ENCODE data around the gene MAG.
"Not testable (repeated sequence)": the region's sequence is repeated elsewhere in the genome, so short reads cannot be mapped to it uniquely, and the experiment has no call there.

Gene MAG

DNA sequence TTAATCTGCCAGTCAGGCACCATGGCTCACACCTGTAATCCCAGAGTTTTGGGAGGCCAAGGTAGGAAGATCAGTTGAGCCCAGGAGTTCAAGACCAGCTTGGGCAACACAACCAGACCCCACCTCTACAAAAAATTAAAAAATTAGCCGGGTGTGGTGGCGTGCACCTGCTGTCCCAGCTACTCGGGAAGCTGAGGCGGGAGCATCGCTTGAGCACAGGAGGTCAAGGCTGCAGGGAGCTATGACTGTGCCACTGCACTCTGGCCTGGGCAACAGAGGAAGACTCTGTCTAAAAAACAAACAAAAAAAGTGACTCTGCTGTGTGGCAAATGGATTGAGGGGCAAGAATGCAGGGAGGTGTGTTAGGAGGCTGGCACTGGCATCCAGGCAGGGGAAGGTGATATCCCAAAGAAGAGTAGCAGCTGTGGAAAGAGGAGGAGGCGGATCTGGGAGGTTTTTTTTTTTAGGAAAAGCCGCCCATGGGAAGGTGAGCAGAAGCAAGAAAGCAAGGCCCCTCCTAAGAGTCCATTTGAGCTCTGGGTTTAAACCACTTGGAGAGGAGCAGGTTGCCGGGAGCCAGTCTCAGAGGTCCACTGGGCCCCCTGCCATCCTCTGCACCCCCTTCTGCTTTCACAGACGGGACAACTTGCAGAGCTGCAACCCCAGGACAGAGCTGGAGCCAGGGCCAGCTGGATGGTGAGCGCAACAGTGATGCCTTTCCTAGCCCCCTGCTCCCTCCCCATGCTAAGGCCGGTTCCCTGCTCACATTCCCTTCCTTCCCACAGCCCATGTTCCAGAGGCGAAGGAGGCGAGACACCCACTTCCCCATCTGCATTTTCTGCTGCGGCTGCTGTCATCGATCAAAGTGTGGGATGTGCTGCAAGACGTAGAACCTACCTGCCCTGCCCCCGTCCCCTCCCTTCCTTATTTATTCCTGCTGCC, 7.5 kb upstream of the MAG start:
- no peak for DNase-seq

DNA sequence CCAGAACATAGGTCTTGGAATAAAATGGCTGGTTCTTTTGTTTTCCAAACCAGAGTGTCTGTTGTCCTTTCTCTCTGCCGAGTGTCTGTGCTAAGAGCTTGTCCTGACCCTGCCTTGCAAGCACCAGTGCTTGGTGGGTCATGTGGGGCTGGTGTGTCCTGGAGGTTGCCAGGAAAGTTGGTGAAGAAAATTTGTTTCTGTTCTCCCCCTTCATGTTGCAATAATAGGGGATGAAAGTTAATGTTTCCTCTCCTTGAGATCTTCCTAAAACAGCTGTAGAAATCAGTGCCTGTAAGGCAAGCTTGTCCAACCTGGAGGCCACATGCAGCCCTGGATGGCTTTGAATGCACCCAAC, 6.9 kb upstream of the MAG start:
- DNase-seq: no peak

GRCh38 chr19:35285465-35285864, 6.5 kb upstream of the MAG start:
- DNase-seq: not testable (repeated sequence)

DNA sequence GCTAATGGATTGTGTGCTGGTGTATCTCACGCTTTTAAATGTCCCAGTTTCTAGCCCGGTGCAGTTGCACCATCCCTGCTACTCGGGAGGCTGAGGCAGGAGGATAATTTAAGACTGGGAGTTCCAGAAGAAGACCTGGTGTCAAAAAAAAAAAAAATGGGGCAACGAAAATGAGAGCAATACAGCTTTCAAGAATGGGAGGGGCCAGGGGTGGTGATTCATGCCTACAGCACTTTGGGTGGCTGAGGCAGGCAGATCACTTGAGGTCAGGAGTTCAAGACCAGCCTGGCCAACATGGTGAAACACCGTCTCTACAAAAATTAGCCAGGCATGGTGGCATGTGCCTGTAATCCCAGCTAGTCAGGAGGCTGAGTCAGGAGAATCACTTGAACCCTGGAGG, 5.9 kb upstream of the MAG start:
- DNase-seq: not testable (repeated sequence)

DNA sequence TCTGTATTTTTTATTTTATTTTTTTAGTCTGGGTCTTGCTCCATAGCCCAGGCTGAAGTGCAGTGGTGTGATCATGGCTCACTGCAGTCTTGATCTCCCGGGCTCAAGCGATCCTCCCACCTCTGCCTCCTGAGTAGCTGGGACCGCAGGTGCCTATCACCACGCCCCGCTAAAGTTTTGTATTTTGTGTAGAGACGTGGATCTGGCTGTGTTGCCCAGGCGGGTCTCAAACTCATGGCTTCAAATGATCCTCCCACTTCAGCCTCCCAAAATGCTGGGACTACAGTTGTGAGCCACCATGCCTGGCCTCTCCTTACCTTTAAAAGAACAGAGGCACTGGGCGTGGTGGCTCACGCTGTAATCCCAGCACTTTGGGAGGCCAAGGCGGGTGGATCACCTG, 4.2 kb upstream of the MAG start:
- no peak for DNase-seq

GRCh38 chr19:35288331-35288730, 3.6 kb upstream of the MAG start:
- no peak for DNase-seq

GRCh38 chr19:35288906-35289305, 3.1 kb upstream of the MAG start:
- DNase-seq: no peak

GRCh38 chr19:35290381-35291127, 1.4 kb upstream of the MAG start:
- no peak for DNase-seq

GRCh38 chr19:35291259-35291658, 702 bp upstream of the MAG start:
- no peak for DNase-seq

DNA sequence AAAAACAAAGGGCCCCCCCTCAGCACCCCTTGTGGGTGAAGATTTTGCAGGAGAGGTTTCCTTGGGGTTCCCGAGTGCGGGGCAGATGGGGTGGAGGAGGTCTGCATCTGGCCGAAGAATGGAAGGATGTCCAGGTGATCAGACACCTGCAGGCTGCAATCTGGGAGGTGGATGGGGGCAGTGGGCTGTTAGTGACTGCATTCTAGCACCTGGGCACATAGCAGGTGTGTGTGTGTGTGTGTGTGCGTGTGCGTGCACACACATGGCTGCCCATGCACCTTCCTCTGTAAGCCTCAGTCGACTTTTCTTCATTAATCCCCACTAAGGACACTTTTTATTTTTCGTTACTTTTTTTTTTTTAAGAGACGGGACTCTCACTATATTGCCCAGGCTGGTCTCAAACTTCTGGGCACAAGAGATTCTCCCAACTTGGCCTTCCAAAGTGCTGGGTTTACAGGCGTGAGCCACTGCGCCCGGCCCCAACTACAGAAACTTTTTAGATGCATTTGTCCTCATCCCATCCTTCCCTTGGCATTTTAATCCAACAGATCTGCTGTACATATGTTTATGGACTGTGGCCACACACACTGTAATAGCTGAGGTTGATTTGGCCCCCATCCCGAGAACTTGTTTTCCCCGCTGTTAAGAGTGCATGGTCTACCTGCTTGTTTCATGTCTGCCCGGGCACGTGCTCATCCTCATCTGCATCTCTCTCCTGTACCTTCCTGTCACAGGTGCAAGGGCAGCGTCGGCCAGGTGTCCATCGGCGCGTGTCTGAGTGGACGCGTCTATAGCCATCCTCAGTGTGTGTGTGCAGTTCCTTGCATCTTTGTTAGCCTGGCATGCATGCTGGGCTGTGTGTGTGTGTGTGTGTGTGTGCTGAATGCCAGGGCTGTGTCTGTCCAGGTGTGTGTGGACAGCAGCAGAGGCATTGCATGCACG, 731 bp downstream of the MAG start:
- no peak for DNase-seq

DNA sequence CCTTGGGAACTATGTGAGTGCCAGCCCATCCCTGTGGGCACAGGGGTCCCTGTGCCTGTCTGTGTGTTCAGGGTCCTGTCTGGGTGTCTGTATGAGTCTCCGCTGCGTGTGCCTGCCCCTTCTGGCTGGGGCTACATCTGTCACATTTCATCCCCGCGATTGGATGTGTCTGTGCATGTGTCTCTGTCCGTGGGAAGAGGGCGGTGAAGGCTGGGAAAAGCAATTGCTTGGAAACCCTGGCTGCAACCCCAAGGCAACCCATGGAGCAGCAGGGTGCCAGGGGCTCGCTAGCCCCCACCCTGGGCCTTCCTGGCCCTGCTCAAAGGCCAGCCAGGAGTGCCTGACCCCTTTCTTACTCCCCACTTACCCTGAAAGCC, 1.4 kb downstream of the MAG start:
- DNase-seq: no peak

GRCh38 chr19:35293808-35294207, 1.8 kb downstream of the MAG start:
- DNase-seq: no peak

DNA sequence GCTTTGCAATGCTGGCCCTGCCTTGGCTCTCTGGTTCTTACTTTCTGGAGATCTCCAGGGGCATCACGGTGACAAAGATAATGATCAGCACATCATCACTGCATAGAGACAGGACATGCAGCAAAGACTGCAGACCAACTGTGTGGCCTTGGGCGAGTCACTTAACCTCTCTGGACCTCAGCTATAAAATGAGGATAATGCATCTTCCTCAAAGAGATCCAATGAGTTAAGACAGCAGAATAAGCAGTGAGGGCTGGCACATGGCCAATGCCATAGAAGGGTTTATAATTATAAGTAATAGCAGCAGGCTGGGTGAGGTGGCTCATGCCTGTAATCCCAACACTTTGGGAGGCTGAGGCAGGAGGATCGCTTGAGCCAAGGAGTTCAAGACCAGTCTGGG, 2.4 kb downstream of the MAG start:
- no peak for DNase-seq

DNA sequence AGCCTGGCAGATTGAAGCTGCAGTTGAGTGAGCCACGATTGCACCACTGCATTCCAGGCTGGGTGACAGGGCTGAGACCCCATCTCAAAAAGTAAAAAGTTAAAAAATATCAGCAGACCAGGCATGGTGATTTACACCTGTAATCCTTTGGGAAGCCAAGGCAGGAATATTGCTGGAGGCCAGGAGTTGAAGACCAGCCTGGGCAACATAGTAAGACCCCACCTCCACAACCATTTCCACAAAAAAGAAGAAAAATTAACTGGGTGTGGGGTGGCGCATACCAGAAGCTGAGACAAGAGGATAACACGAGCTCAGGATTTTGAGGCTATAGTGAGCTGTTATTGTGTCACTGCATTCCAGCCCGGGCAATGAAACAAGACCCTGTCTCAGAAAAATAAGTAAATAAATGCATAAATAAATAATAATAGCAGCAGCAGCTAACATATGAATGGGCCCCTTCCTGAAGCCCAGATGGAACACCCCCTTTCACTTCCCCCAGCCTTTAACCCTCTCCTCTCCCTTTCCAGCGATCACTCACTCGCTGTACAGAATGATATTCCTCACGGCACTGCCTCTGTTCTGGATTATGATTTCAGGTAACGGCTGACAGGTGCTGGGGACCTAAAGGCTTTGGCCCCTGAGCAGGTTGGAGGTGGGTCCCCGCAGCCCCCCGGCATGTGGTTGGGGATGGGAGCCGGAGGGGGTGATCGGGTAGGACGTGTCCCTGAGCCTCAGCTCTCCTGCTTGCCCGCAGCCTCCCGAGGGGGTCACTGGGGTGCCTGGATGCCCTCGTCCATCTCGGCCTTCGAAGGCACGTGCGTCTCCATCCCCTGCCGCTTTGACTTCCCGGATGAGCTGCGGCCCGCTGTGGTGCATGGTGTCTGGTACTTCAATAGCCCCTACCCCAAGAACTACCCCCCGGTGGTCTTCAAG, 3.2 kb downstream of the MAG start:
- no peak for DNase-seq

DNA sequence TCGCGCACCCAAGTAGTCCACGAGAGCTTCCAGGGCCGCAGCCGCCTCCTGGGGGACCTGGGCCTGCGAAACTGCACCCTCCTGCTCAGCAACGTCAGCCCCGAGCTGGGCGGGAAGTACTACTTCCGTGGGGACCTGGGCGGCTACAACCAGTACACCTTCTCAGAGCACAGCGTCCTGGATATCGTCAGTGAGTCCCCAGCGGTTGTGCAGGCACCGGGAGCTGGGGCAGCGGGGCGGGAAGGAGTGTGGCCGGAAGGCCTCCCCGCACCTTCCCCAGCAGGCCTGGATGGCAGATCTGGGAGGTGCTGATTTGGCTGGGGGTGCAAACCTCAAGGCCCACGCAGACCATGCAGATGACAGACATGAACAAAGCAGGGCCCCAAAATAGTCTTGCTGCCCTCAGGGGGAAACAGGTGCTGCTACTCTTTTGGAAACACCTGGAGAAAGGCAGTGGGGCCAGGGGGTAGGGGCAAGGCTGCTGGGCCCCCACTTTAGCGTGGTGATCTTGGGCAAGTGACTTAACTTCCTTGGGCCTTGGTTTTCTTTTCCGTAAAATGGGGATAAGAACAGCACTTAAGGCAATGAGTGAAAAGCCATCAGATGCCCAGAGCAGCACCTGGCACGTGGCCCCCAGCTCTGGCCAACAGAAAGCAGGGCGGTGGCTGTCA, 4.0 kb downstream of the MAG start:
- no peak for DNase-seq

- no peak for DNase-seq
Measured at GRCh38 chr19:35296644-35297514, 4.9 kb downstream of the MAG start.

GRCh38 chr19:35297515-35297848, 5.5 kb downstream of the MAG start:
- no peak for DNase-seq

- no peak for DNase-seq
Measured at GRCh38 chr19:35297922-35298321, 6.0 kb downstream of the MAG start.

GRCh38 chr19:35298561-35298972, 6.6 kb downstream of the MAG start:
- no peak for DNase-seq

GRCh38 chr19:35299523-35300338, 7.8 kb downstream of the MAG start:
- no peak for DNase-seq

Measured in cortex of kidney (tissue), 1 donor.